Naive thymus-derived CD4-positive, alpha-beta T cell (primary cell): ENCODE measurements around the gene GALNT13. TPM values are rescaled to one million over a fixed set of nuclear protein-coding genes. Genes with fewer than 3 reads are reported as not detected.

Experiments
- ATAC-seq: fragments of 150-1000 bp; cut with Tn5 transposase; 2 replicates; pipeline ENCODE4 v1.10.0; 2021; ENCODE audit warnings: mild to moderate bottlenecking, moderate library complexity
- CTCF ChIA-PET: fragments of 350-600 bp; sonication (Branson Sonifier 250); formaldehyde crosslinking; loops from one replicate; lab custom pipeline; 2021; ENCODE audit warnings: antibody characterized with exemption; lab: Charles Lee
- POLR2A ChIA-PET: fragments of 350-600 bp; sonication (Branson Sonifier 250); formaldehyde crosslinking; loops from one replicate; lab custom pipeline; 2021; ENCODE audit warnings: antibody characterized with exemption, inconsistent platforms; lab: Charles Lee
- DNase-seq, 9 donors: peaks; one replicate each; pipeline versions ENCODE4 v3.0.0 to v3.0.0-alpha.2; 2020 to 2022; ENCODE audit warnings: mixed read lengths in 1 of 9
- H3K27ac ChIP-seq: one replicate; pipeline ENCODE4 v1.7.0; 2013; ENCODE audit warnings: mild to moderate bottlenecking, low read depth, low read length, moderate library complexity
- H3K27me3 ChIP-seq, 2 donors: one replicate each; pipeline ENCODE4 v1.7.0; 2013; ENCODE audit warnings: low read length in 2 of 2, mild to moderate bottlenecking in 2 of 2, moderate library complexity in 2 of 2; ENCODE audit not compliant: control insufficient read depth in 2 of 2, insufficient read depth in 2 of 2
- H3K36me3 ChIP-seq, 3 experiments: 1 replicate in 2 of 3; 2 replicates in 1 of 3; pipeline ENCODE4 v1.7.0; 2013; ENCODE audit warnings: low read length in 3 of 3, mild to moderate bottlenecking in 3 of 3, moderate library complexity in 1 of 3; ENCODE audit not compliant: insufficient read depth in 3 of 3, control insufficient read depth in 2 of 3
- H3K4me1 ChIP-seq, 2 donors: one replicate each; pipeline ENCODE4 v1.7.0; 2013; ENCODE audit warnings: low read length in 2 of 2, mild to moderate bottlenecking in 2 of 2, moderate library complexity in 1 of 2; ENCODE audit not compliant: control insufficient read depth in 2 of 2, insufficient read depth in 2 of 2
- H3K4me3 ChIP-seq: 2 replicates; pipeline ENCODE4 v1.7.0; 2013; ENCODE audit warnings: mild to moderate bottlenecking, low read length
- H3K9me3 ChIP-seq, 3 experiments: 1 replicate in 2 of 3; 2 replicates in 1 of 3; pipeline ENCODE4 v1.7.0; 2013; ENCODE audit warnings: low read length in 3 of 3; ENCODE audit not compliant: control insufficient read depth in 2 of 3
- H3K27ac Mint-ChIP-seq, 9 donors: one replicate each; pipeline ENCODE4 v1.8.0; 2020 to 2022; ENCODE audit warnings: mixed read lengths in 9 of 9, mild to moderate bottlenecking in 8 of 9, moderate library complexity in 5 of 9, inconsistent platforms in 2 of 9
- H3K27me3 Mint-ChIP-seq, 5 donors: one replicate each; pipeline ENCODE4 v1.8.0; 2021 to 2022; ENCODE audit warnings: mixed read lengths in 5 of 5, mild to moderate bottlenecking in 1 of 5
- H3K36me3 Mint-ChIP-seq, 5 donors: one replicate each; pipeline ENCODE4 v1.8.0; 2020 to 2022; ENCODE audit warnings: mixed read lengths in 5 of 5, mild to moderate bottlenecking in 3 of 5, inconsistent platforms in 1 of 5
- H3K4me1 Mint-ChIP-seq, 7 donors: one replicate each; pipeline ENCODE4 v1.8.0; 2020 to 2022; ENCODE audit warnings: mixed read lengths in 7 of 7, mild to moderate bottlenecking in 3 of 7, inconsistent platforms in 1 of 7
- H3K4me3 Mint-ChIP-seq, 10 donors: one replicate each; pipeline ENCODE4 v1.8.0; 2020 to 2022; ENCODE audit warnings: mild to moderate bottlenecking in 10 of 10, mixed read lengths in 10 of 10, moderate library complexity in 6 of 10, inconsistent platforms in 2 of 10
- H3K9me3 Mint-ChIP-seq, 11 donors: one replicate each; pipeline ENCODE4 v1.8.0; 2020 to 2022; ENCODE audit warnings: mixed read lengths in 11 of 11, mild to moderate bottlenecking in 4 of 11, inconsistent platforms in 1 of 11, moderate library complexity in 1 of 11
- intact Hi-C, 2 donors: fragments of 100-400 bp; cut with micrococcal nuclease; formaldehyde crosslinking; loops; one replicate each; pipeline ENCODE4 v1.15.1; 2023
- polyA plus RNA-seq, 2 donors: library from polyadenylated mRNA; unstranded; fragments of 300-500 nt; fragmentation: Illumina TruSeq; gene quantifications; one replicate each; pipeline ENCODE4 v1.2.3, GENCODE V29; 2021
- total RNA-seq, 6 experiments: library from RNA in 5 of 6; stranded (reverse) in 5 of 6; gene quantifications; 1 replicate in 5 of 6; 2 replicates in 1 of 6; pipeline ENCODE4 v1.2.3 and lab custom pipeline; 2021 to 2026

The GALNT13 gene
- total and polyA plus RNA-seq, 7 experiments from 2014 or later = 0.44 TPM; not detected in 6

DNA sequence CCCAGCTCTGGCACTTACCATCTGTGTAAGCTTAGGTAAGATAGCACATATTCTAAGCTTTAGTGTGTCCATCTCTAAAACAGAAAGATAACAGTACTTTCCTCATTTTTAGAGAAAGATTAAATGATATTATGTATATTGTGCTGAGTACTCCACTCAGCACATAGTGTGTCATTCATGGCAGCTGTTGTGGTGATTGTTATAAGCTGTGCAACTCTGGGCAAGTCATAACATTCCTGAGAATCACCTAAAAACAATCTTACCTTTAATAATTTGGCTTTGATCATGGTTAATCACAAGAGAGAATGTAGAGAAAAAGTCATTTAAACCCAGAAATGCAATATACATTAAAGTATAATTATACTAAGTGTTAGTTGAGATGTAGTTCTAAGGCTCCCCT lies 391.5 kb downstream of the GALNT13 start:
- Mint-ChIP-seq H3K27me3 (peaks cover 0 to 4% (median 0%) of the 10 kb centered on the region in 5 donors), H3K36me3 (no peaks in the 10 kb centered on the region), H3K4me3 (no peak overlapping the region), H3K4me1 (no peaks in the 10 kb centered on the region), H3K9me3 (peaks cover 0 to 5% (median 0%) of the 10 kb centered on the region in 11 donors), H3K27ac (no peak overlapping the region)
- Histone ChIP-seq H3K9me3 (no peaks in the 10 kb centered on the region), H3K4me3 (no peak overlapping the region), H3K27ac (no peak overlapping the region), H3K36me3 (no peaks in the 10 kb centered on the region), H3K4me1 (no peaks in the 10 kb centered on the region), H3K27me3 (no peaks in the 10 kb centered on the region)
- no peak for DNase-seq
- intact Hi-C loops = no loop called here
- ATAC-seq = no peak
- ChIA-PET POLR2A (no interaction called here), CTCF (no interaction called here)

DNA sequence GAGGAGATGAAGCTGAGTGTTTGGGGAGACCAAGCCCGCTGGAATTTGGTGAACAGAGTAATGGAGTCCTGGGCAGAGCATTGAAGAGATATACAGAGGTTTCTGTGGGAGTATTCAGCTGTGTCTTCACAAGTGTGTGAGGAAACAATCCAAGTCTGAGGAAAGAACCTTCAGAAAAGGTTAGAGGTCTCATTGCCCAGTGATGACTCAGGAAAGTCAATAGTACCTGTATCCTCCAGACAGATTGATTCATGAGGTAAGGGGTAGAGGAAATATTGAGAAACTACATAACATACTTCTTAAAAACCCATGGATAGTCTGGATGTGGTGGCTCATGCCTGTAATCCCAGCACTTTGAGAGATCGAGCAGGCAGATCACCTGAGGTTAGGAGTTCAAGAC lies 392.3 kb downstream of the GALNT13 start:
- DNase-seq (no peak), ATAC-seq (no peak)
- no peaks in the 10 kb centered on the region for H3K36me3 Mint-ChIP-seq
- Histone ChIP-seq H3K9me3 (no peaks in the 10 kb centered on the region), H3K27ac (no peak overlapping the region), H3K4me1 (no peaks in the 10 kb centered on the region), H3K27me3 (no peaks in the 10 kb centered on the region), H3K36me3 (no peaks in the 10 kb centered on the region), H3K4me3 (no peak overlapping the region)
- no peak overlapping the region for H3K4me3 Mint-ChIP-seq
- CTCF ChIA-PET = no interaction called here
- intact Hi-C loops = no loop called here
- peaks cover 0 to 4% (median 0%) of the 10 kb centered on the region in 5 donors for H3K27me3 Mint-ChIP-seq
- H3K9me3 Mint-ChIP-seq = peaks cover 0 to 5% (median 0%) of the 10 kb centered on the region in 11 donors
- POLR2A ChIA-PET = no interaction called here
- no peak overlapping the region for H3K27ac Mint-ChIP-seq
- no peaks in the 10 kb centered on the region for H3K4me1 Mint-ChIP-seq

DNA sequence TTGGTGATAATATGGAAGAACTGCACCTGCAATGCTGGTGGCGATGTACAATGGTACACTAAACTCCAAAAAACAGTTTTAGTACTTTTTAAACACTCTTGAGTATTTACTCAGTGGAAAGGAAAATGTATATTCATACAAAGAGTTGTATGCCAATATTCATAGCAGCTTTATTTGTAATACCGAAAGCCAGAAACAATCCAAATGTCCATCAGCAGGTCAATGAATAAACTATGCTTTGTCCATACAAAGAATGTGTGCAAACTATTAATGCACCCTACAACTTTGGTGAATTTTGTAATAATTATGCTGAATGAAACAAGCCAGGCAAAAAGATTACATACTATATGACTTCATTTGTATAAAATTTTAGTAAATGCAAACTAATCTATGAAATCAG lies 396.3 kb downstream of the GALNT13 start:
- H3K27ac Mint-ChIP-seq = no peak overlapping the region
- intact Hi-C loops = no loop called here
- no peak overlapping the region for H3K4me3 ChIP-seq

DNA sequence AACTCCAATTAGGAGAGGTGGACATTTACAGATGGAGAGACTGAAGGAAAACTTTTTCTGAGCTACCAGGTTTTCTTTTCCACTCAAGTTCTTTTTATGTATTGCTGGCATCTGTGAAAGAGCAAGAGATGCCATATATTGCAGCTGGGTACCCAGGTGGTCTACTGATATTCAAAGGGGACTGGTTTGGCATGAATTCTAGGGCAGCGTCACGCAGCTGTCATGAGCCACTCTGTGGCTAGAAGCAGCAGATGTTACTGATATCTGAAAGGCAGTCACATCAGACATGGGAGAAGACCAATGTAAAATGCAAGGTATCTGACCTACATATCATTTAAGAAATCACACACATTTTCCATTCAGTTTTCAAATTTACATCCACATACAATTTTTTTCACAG lies 408.8 kb downstream of the GALNT13 start:
- Histone ChIP-seq H3K36me3 (no peaks in the 10 kb centered on the region), H3K4me3 (no peak overlapping the region), H3K27ac (no peak overlapping the region), H3K4me1 (no peaks in the 10 kb centered on the region), H3K27me3 (no peaks in the 10 kb centered on the region), H3K9me3 (no peaks in the 10 kb centered on the region)
- Mint-ChIP-seq H3K4me3 (no peak overlapping the region), H3K27me3 (no peaks in the 10 kb centered on the region), H3K9me3 (peaks cover 0 to 7% (median 3%) of the 10 kb centered on the region in 11 donors), H3K4me1 (no peaks in the 10 kb centered on the region), H3K36me3 (no peaks in the 10 kb centered on the region), H3K27ac (no peak overlapping the region)
- intact Hi-C loops = no loop called here
- ChIA-PET POLR2A (no interaction called here), CTCF (no interaction called here)
- no peak for DNase-seq
- ATAC-seq = no peak

More for the DNA sequence above, 396.3 kb downstream of the GALNT13 start:
- Histone ChIP-seq H3K27me3 (no peaks in the 10 kb centered on the region), H3K4me1 (no peaks in the 10 kb centered on the region), H3K27ac (no peak overlapping the region), H3K9me3 (no peaks in the 10 kb centered on the region), H3K36me3 (no peaks in the 10 kb centered on the region)
- no peak for ATAC-seq
- H3K4me3 Mint-ChIP-seq = no peak overlapping the region
- H3K9me3 Mint-ChIP-seq = peaks cover 0 to 4% (median 0%) of the 10 kb centered on the region in 11 donors
- POLR2A ChIA-PET = no interaction called here
- no peaks in the 10 kb centered on the region for H3K36me3 Mint-ChIP-seq
- no peaks in the 10 kb centered on the region for H3K4me1 Mint-ChIP-seq
- CTCF ChIA-PET = no interaction called here
- no peak for DNase-seq
- H3K27me3 Mint-ChIP-seq = no peaks in the 10 kb centered on the region

DNA sequence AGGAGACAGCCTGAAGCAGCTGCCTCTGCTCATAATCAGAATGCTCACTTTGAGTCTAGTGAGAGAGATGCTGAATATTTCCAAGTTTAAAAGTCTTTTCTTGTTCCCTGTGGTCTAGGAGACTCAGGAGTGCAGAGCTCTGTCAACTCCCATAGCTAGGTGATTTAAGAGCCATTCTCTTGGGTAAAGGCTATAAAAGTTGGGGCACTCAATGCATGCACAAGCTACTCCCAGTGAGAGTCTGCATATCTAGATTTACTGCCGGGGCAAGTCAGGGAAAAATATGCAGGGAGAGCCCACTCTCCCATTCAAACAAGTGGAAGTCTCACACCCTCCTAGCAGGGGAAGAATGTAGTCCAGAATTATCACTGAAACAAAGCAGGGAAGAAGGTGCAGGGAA lies 418.1 kb downstream of the GALNT13 start:
- Mint-ChIP-seq H3K27me3 (no peaks in the 10 kb centered on the region), H3K36me3 (no peaks in the 10 kb centered on the region), H3K27ac (no peak overlapping the region), H3K9me3 (peaks cover 3 to 31% (median 7%) of the 10 kb centered on the region in 11 donors), H3K4me3 (no peak overlapping the region), H3K4me1 (no peaks in the 10 kb centered on the region)
- Histone ChIP-seq H3K36me3 (no peaks in the 10 kb centered on the region), H3K27me3 (no peaks in the 10 kb centered on the region), H3K4me1 (no peaks in the 10 kb centered on the region), H3K4me3 (no peak overlapping the region), H3K27ac (no peak overlapping the region), H3K9me3 (peaks cover 0 to 4% (median 0%) of the 10 kb centered on the region in 3 experiments)
- ChIA-PET POLR2A (no interaction called here), CTCF (interaction anchor here (0.5 kb wide), 1 partner anchor 8 kb away, joined by 3 read pairs; no protein-coding TSS in a partner anchor)
- DNase-seq (no peak), ATAC-seq (no peak)
- intact Hi-C loops = no loop called here

DNA sequence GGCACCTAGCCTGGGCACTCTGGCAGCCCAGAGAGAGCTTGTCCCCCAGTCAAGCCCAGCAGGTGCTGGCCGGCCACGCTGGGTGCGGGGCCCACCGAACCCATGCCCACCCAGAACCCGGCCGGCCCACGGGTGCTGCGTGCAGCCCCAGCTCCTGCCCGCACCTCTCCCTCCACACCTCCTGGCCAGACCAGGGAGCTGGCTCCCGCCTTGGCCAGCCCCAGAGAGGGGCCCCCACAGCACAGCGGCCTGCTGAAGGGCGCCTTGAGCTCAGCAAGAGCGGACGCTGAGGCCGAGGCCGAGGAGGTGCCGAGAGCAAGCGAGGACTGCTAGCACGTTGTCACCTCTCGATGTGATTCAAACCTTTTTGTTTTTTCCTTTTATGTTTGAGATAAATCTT lies 419.8 kb downstream of the GALNT13 start:
- no peaks in the 10 kb centered on the region for H3K27me3 ChIP-seq
- POLR2A ChIA-PET = no interaction called here
- ATAC-seq (no peak), DNase-seq (no peak)
- Mint-ChIP-seq H3K4me1 (no peaks in the 10 kb centered on the region), H3K4me3 (no peak overlapping the region), H3K9me3 (peaks cover 3 to 31% (median 9%) of the 10 kb centered on the region in 11 donors), H3K27me3 (no peaks in the 10 kb centered on the region), H3K27ac (no peak overlapping the region), H3K36me3 (peaks cover 0 to 4% (median 0%) of the 10 kb centered on the region in 5 donors)
- intact Hi-C loops = no loop called here
- no peaks in the 10 kb centered on the region for H3K36me3 ChIP-seq
- no peak overlapping the region for H3K27ac ChIP-seq
- H3K9me3 ChIP-seq = peaks cover 0 to 4% (median 0%) of the 10 kb centered on the region in 3 experiments
- H3K4me3 ChIP-seq = no peak overlapping the region
- no peaks in the 10 kb centered on the region for H3K4me1 ChIP-seq
- CTCF ChIA-PET = no interaction called here

DNA sequence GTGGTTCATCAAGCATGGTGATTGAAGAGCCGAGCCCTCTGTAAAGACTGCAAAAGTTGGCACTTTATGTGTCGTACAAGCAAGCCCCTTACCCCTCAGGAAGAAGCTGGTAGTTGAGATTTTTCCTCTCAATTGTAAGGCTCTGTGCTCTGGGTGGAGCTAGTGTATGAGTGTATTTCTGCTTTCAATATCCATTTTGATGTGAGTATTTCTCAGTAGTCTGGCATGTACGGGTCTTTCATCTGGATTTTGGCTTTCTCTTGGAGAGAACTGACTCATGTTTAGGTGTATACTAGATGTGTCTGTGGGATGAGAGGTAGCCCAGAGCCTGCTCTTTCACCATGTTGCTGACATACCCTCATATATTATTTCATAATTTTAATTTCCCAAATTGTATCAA lies 420.2 kb downstream of the GALNT13 start:
- Mint-ChIP-seq H3K4me3 (no peak overlapping the region), H3K27ac (no peak overlapping the region), H3K27me3 (no peaks in the 10 kb centered on the region), H3K36me3 (peaks cover 0 to 4% (median 0%) of the 10 kb centered on the region in 5 donors), H3K4me1 (no peaks in the 10 kb centered on the region), H3K9me3 (peaks cover 1 to 31% (median 10%) of the 10 kb centered on the region in 11 donors)
- no peak for DNase-seq
- intact Hi-C loops = no loop called here
- H3K27ac ChIP-seq = no peak overlapping the region
- H3K27me3 ChIP-seq = no peaks in the 10 kb centered on the region
- H3K9me3 ChIP-seq = peaks cover 0 to 4% (median 0%) of the 10 kb centered on the region in 3 experiments
- H3K4me1 ChIP-seq = no peaks in the 10 kb centered on the region
- no peaks in the 10 kb centered on the region for H3K36me3 ChIP-seq
- H3K4me3 ChIP-seq = no peak overlapping the region
- POLR2A ChIA-PET = no interaction called here
- CTCF ChIA-PET = no interaction called here
- no peak for ATAC-seq
